CD4-positive, alpha-beta T cell treated with Interleukin-12 subunit alpha and Interleukin-12 subunit beta, for 1 hour (primary cell): ENCODE measurements around the gene PHOSPHO2.
A peak's percentile ranks its signal among the peaks of the same experiment; 100 is the strongest.

ENCODE experiments used
- DNase-seq: peaks from one replicate; pipeline ENCODE4 v3.0.0-alpha.2; 2020

The PHOSPHO2 gene, protein sequence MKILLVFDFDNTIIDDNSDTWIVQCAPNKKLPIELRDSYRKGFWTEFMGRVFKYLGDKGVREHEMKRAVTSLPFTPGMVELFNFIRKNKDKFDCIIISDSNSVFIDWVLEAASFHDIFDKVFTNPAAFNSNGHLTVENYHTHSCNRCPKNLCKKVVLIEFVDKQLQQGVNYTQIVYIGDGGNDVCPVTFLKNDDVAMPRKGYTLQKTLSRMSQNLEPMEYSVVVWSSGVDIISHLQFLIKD

DNA sequence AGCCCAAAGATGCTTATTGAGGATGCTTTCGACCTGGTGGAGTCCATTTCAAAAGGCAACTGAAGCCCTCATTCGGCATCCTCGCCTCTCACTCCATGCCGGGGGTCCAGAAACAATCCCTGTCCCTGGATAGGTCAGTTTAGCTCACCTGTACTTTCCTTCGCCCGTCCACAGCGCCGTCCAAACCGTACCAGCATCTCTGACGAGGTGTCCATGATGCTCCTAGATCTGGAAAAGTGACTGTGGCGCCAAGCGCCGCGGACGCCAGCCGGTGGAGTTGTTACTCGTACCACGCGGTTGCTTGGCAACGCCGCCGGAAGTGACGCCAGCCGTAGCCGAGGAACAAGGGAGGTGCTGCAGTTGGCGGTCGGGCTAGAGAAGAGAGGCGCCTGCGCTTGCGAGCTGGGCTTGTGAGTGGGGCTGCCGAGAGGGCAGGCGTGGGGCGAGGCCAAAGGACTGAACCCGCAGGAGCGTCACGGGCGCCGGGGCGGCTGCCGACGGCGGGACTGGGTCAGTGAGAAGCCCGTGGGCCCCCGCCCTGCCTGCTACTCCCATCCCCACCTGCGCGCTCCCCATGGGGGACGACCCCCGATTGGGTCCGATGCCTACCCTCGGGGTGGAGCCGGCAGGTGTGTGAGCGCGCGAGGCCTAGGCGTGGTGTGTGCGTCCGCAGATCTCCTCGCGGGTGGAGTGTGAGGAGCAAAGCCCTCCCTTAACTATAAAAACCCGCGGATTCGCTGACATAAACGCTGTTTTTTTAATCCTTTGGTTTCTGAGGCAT is at the start of gene PHOSPHO2, which contains the start of gene CFAP210:
Gene PHOSPHO2 (plus strand): TSS at position 357 of the 781 bp plus-strand sequence. CDS start 6,503 bp downstream, outside the sequence.
Gene CFAP210 (minus strand): TSS at position 293 of the 781 bp plus-strand sequence. CDS start 78 bp downstream, at position 215.
- peak; percentile 98 for DNase-seq

- no peak for DNase-seq
These were observed 46.8 kb upstream of the PHOSPHO2 start for GRCh38 chr2:169647496-169647895.

- no peak for DNase-seq
These were observed 45.0 kb upstream of the PHOSPHO2 start for GRCh38 chr2:169649278-169649677.

DNA sequence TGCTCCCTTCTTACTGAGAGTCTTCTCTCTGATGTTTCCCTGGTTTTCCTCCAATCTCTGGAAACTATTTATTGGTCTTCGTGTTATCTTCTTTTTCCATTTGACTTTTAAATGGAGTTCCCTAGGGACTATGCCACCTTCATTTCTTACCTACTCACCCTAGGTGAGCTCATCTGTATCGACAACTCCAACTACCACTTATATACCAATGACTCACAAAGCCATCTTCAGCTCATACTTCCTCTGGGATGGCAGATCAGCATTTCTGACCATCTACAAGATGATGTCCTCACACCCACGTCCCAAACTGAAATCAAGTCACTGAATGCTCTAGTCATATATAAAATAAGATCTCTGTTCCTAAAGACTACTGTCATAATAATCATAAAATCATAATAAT is 40.6 kb upstream of the PHOSPHO2 start:
- DNase-seq, result no peak

GRCh38 chr2:169656164-169656563 is 38.1 kb upstream of the PHOSPHO2 start:
- DNase-seq, result no peak

- DNase-seq, result no peak
These were observed 35.4 kb upstream of the PHOSPHO2 start for GRCh38 chr2:169658877-169659276.

DNA sequence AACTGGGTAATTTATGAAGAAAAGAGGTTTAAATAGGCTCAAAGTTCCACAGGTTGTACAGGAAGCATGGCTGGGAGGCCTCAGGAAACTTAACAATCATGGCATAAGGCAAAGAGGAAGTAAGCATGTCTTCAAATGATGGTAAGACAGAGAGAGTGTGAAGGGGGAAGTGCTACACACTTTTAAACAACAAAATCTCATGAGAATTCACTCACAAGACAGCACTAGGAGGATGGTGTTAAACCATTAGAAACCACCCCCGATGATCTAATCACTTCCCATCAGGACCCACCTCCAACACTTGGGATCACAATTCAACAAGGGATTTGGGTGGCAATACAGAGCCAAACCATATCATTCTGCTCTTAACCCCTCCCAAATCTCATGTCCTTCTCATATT is 34.9 kb upstream of the PHOSPHO2 start:
- no peak for DNase-seq

DNA sequence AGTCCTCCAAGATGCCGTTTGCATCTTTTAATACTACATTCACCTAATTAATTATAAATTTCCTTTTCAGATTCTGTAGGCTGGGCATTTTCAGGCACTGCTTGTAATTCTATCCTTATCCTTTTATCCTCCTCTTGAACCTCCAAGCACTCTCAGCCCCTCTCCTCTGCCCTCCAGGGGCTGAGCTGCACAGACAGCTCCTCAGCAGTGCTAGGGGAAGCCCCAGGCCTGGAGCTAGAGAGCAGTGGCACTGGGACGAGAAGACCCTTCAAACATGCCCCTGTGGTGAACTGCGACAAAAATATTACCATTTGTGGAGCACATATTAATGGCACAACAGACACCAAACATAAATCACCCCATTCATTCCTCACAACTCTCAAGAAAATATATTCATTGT is 33.0 kb upstream of the PHOSPHO2 start:
- no peak for DNase-seq

DNA sequence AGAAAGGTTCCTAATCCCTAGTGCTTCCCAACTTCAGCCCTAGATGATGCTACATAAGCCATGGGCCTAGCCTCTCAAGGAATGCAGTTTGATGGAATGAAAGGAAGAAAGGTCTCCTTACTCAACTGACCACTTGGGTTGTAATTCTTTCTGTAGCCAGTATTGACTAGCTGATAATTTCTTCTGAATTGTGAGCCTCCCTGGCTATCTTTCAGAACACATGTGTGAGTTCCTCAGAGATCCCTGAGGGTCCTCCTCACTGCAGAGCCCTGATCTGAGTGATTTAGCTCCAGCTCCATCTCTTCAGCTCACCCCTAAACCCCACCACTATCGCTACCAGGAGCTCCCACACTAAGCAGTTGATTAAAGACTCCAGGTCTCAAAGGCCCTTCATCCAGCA is 31.5 kb upstream of the PHOSPHO2 start:
- no peak for DNase-seq

GRCh38 chr2:169663247-169663646 is 31.0 kb upstream of the PHOSPHO2 start:
- DNase-seq, result no peak

- no peak for DNase-seq
These were observed 29.7 kb upstream of the PHOSPHO2 start for GRCh38 chr2:169664600-169664977.

- DNase-seq, result no peak
These were observed 29.0 kb upstream of the PHOSPHO2 start for GRCh38 chr2:169664978-169665930.

DNA sequence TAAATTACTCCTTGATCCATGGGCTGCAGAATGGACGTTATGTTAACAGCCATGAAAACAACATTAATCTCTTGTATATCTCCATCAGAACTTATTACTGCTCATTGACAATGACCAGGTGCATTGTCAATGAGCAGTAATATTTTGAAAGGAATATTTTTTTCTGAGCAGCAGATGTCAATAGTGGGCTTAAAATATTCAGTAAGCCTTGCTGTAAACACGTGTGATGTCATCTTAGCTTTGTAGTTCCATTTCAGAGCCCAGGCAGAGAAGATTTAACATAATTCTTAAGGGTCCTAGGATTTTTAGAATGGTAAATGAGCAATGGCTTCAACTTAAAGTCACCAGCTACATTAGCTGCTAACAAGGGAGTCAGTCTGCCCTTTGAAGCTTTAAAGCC is 26.7 kb upstream of the PHOSPHO2 start:
- DNase-seq, result no peak

DNA sequence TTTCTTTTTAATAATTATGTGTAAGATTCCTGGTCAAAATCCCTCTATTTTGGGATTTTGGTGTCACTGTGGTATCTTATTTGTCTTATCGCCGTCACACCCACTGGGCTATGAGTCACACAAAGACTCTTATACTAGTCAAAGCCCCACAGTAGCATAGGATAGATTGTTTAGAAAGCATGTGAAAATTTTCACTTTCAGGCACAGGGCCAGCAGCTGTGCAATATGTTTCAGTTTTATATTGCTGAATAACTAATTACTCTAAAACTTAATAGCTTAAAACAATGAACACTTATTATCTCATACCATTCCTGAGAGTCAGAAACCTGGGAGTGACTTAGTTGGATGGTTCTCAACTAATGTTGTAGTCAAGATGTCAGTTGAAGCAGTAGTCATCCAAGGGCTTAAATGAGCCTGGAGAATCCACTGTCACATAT is 24.0 kb upstream of the PHOSPHO2 start:
- DNase-seq, result no peak

GRCh38 chr2:169670937-169671336 is 23.3 kb upstream of the PHOSPHO2 start:
- no peak for DNase-seq

DNA sequence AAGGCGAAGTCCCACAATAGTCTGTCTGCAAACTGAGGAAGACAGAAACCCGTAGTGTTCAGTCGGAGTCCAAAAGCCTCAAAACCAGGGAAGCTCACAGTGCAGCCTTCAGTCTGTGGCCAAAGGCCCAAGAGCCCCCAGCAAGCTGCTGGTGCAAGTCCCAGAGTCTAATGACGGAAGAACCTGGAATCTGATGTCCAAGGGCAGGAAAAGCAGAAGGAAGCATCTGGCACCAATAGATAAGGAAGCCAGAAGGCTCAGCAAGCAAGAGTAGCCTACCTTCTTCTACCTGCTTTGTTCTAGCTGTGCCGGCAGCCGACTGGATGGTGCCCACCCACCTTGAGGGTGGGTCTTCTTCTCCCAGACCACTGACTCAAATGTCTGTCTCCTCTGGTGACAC is 21.9 kb upstream of the PHOSPHO2 start:
- no peak for DNase-seq

GRCh38 chr2:169673106-169673505 is 21.2 kb upstream of the PHOSPHO2 start:
- DNase-seq, result no peak

DNA sequence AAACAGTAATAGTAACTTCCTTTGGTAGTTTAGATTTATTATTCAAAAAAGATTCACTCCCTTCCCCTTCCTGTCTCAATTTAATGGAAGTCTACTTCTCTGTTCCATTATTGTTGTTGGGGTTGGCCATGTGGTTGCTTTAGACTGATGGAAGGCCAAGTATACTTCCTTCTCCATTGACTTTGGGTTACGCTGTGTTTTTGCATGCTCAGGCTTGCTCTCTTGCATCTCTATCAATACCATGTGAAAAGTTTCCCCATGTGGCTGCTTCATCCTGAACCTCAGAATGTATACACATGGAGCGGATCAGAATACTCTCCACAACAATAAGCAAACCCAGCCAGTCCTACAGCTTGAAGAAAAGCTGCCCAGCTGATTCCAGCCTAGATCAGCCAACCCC is 20.3 kb upstream of the PHOSPHO2 start:
- DNase-seq, result no peak

- DNase-seq, result no peak
These were observed 17.9 kb upstream of the PHOSPHO2 start for GRCh38 chr2:169676357-169676756.

- no peak for DNase-seq
These were observed 17.4 kb upstream of the PHOSPHO2 start for GRCh38 chr2:169676850-169677249.

DNA sequence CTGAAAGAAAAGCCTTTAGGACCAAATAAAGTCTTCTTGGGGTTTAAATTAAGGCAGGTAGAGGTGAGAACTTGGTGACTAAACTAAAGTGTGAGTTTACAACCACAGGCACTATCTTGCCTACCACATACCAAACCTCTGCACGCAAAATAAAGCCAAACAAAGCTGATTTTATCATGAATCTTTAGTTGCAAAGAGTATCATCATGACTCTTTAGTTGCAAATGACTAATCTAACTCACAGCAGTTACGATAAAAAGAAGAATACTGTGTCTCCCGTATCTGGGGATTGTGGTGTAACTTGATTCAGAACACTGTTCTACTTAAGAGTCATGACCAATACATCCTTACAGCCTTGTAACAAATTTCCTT is 11.2 kb upstream of the PHOSPHO2 start:
- DNase-seq, result peak; percentile 28

DNA sequence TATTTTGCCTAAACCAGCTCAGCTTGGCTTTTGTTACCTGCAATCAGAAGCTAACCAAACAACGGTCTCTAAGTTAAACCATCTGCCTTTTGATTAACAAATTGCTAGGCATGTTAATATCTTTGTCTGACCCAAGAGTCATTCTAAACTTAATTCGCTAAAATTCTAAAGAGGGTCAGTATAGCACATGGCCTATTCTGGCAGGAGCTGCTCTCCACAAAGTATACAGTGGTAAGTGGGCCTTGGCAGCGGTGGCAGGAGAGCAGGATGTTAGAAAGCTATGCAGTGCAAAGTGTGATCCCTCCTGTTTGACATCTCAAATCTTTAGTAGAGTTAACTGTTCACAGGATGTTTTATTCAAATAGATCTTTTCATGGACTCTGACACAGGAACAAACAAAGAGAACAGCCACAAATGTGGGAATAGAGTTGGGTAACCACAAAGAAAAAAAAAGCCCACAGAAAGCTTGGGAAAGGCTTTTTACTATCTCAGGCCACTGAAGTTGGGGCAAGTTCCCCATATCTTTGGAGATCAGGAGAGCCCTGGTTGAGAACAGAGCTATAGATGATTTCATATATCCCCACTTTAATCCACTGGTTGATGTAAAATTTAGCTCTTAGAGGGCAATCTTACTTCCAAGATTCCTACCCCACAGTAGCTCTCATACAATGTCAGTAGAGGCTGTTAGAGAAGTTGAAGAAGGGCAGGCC is 10.7 kb upstream of the PHOSPHO2 start:
- DNase-seq, result no peak

GRCh38 chr2:169684135-169684565 is 10.1 kb upstream of the PHOSPHO2 start:
- DNase-seq, result no peak
